K562 (cell line): ENCODE measurements around the gene MOSPD3. TPM values are rescaled to one million over a fixed set of nuclear protein-coding genes. Genes with fewer than 3 reads are reported as not detected.

Source experiments
- DMBX1 ChIP-seq: fragments of 250-450 bp; sonication (Bioruptor Pico); IDR thresholded peaks from 2 replicates; pipeline ENCODE4 v1.8.0; 2022; ENCODE audit warnings: inconsistent platforms, mild to moderate bottlenecking, moderate library complexity, borderline replicate concordance
- EGR1 ChIP-seq: fragments of 450-650 bp; conservative IDR thresholded peaks from 2 replicates; pipeline ENCODE4 v1.6.1; 2017; ENCODE audit warnings: mild to moderate bottlenecking
- EZH2 ChIP-seq: IDR thresholded peaks from 2 replicates; pipeline ENCODE4 v1.6.1; 2012; ENCODE audit warnings: low read depth, mild to moderate bottlenecking, inconsistent platforms, low read length, borderline replicate concordance
- HDAC8 ChIP-seq: fragments of 450-650 bp; IDR thresholded peaks from 2 replicates; pipeline ENCODE4 v1.6.1; 2016; ENCODE audit warnings: mild to moderate bottlenecking, missing genetic modification characterization, moderate library complexity, missing compliant biosample characterization
- HNRNPK ChIP-seq: fragments of 200-400 bp; formaldehyde crosslinking; IDR thresholded peaks from one replicate; pipeline ENCODE4 v1.6.1; 2018; ENCODE audit warnings: mild to moderate bottlenecking, low read depth, low read length; ENCODE audit not compliant: poor library complexity, severe bottlenecking
- NUFIP1 ChIP-seq: fragments of 450-650 bp; IDR thresholded peaks from 2 replicates; pipeline ENCODE4 v1.6.1; 2018; ENCODE audit not compliant: partially characterized antibody
- PRPF4 ChIP-seq: fragments of 200-400 bp; formaldehyde crosslinking; IDR thresholded peaks from one replicate; pipeline ENCODE4 v1.6.1; 2017; ENCODE audit warnings: low read length, low read depth, mild to moderate bottlenecking; ENCODE audit not compliant: insufficient read depth, poor library complexity, severe bottlenecking
- SMAD3 ChIP-seq: fragments of 450-650 bp; formaldehyde crosslinking; conservative IDR thresholded peaks from 2 replicates; pipeline ENCODE4 v1.4.0; 2020; ENCODE audit warnings: mild to moderate bottlenecking
- SRSF3 ChIP-seq: fragments of 200-400 bp; formaldehyde crosslinking; IDR thresholded peaks from 2 replicates; pipeline ENCODE4 v1.6.1; 2016; ENCODE audit warnings: mild to moderate bottlenecking, low read length, moderate library complexity; ENCODE audit not compliant: insufficient read depth
- TOE1 ChIP-seq, 2 experiments: fragments of 450-650 bp in 1 of 2; sonication (generic) in 1 of 2; formaldehyde crosslinking in 1 of 2; IDR thresholded peaks; 2 replicates each; pipeline versions ENCODE4 v1.7.1 to v1.8.0; 2016 to 2022; ENCODE audit warnings: borderline replicate concordance in 2 of 2, mild to moderate bottlenecking in 2 of 2, antibody characterized with exemption in 1 of 2, inconsistent platforms in 1 of 2, low read depth in 1 of 2, missing genetic modification reagents in 1 of 2, moderate library complexity in 1 of 2
- XRCC4 ChIP-seq: IDR thresholded peaks from one replicate; pipeline ENCODE4 v1.6.1; 2011; ENCODE audit not compliant: insufficient read depth, insufficient read length; ENCODE audit errors: extremely low read depth
- ZBTB8A ChIP-seq: fragments of 450-650 bp; IDR thresholded peaks from 2 replicates; pipeline ENCODE4 v1.6.1; 2018; ENCODE audit warnings: mild to moderate bottlenecking, moderate library complexity; ENCODE audit not compliant: partially characterized antibody
- ZEB2 ChIP-seq: fragments of 450-650 bp; IDR thresholded peaks from 2 replicates; pipeline ENCODE4 v1.6.1; 2016
- ZFP1 ChIP-seq: fragments of 450-650 bp; formaldehyde crosslinking; IDR thresholded peaks from 2 replicates; pipeline ENCODE4 v1.4.0; 2020; ENCODE audit warnings: mild to moderate bottlenecking, mixed read lengths
- ZNF165 ChIP-seq: fragments of 250-450 bp; sonication (Bioruptor Pico); IDR thresholded peaks from 2 replicates; pipeline ENCODE4 v1.4.0; 2020; ENCODE audit warnings: borderline replicate concordance
- ZNF764 ChIP-seq: fragments of 250-450 bp; sonication (Bioruptor Pico); IDR thresholded peaks from 2 replicates; pipeline ENCODE4 v1.4.0; 2020; ENCODE audit warnings: low read depth, mild to moderate bottlenecking, moderate library complexity
- ZNF780A ChIP-seq: fragments of 250-450 bp; sonication (Bioruptor Pico); IDR thresholded peaks from 2 replicates; pipeline ENCODE4 v1.5.0; 2021; ENCODE audit warnings: mild to moderate bottlenecking
- ZNF79 ChIP-seq: fragments of 250-450 bp; sonication (Bioruptor Pico); IDR thresholded peaks from 2 replicates; pipeline ENCODE4 v1.4.0; 2020; ENCODE audit warnings: low read depth, mild to moderate bottlenecking, moderate library complexity
- ZSCAN29 ChIP-seq: fragments of 450-650 bp; IDR thresholded peaks from 2 replicates; pipeline ENCODE4 v1.6.1; 2017
- polyA plus RNA-seq, 8 experiments: library from polyadenylated mRNA; depleted of rRNA in 4 of 8; stranded (reverse) in 5 of 8; unstranded in 3 of 8; fragments of >200 nt; fragmentation: Nextera tagmentation in 2 of 8; fragmentation: Illumina TruSeq in 1 of 8; extraction: Ambion mirVana in 2 of 8; extraction: Trizol in 1 of 8; gene quantifications; 2 replicates each; pipeline versions ENCODE4 v1.2.1 to v1.2.3, GENCODE V29; 2011 to 2014; ENCODE audit warnings: inconsistent platforms in 1 of 8, missing spikeins in 1 of 8
- total RNA-seq, 7 experiments: library from RNA; depleted of rRNA in 6 of 7; stranded (reverse); fragments of >200 nt in 6 of 7; fragmentation: Illumina TruSeq in 2 of 7; extraction: Trizol in 2 of 7; gene quantifications; 2 replicates each; pipeline versions ENCODE4 v1.2.1 to v1.2.3, GENCODE V29; 2011 to 2021; ENCODE audit warnings: low replicate concordance in 1 of 7
- TF ChIP-seq, protein P1 (sequence below): fragments of 200-800 bp; sonication (Bioruptor generic); IDR thresholded peaks from 2 replicates; pipeline ENCODE4 v1.6.1; 2017; ENCODE audit warnings: missing genetic modification characterization, missing compliant biosample characterization
- TF ChIP-seq, protein P2 (sequence below): fragments of 450-650 bp; IDR thresholded peaks from 2 replicates; pipeline ENCODE4 v1.6.1; 2016
- TF ChIP-seq, protein P3 (sequence below): fragments of 250-450 bp; sonication (Bioruptor Pico); IDR thresholded peaks from 2 replicates; pipeline ENCODE4 v1.5.0; 2022; ENCODE audit warnings: mild to moderate bottlenecking
- TF ChIP-seq, protein P4 (sequence below): sonication (generic); formaldehyde crosslinking; IDR thresholded peaks from 2 replicates; pipeline ENCODE4 v1.9.0; 2022; ENCODE audit warnings: mild to moderate bottlenecking, missing genetic modification reagents

MOSPD3 gene
- total and polyA plus RNA-seq, 9 of the 15 experiments (the other 6 are each of a cell fraction or from before 2014, with no cell fraction given), result 1.4 to 32.1 (median 7.3) TPM

DNA sequence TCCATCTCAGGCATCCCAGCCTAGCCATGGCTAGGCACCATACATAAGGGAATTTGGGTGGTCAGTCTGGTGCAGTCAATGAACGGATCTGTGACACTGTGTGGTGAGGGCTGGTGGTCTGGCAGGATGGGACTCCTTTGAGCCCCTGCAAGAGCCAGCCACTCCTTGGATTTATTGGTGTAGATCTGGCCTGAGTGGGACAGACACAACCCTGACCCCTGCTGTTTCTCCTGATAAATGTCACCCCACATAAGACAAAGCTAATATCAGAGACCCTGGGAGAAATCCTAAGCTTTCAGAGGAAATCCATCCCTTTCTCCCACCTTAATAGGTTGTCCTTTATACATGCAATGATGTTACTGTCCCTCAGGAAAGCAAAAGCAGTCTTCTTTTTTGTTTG lies 23.9 kb upstream of the MOSPD3 start (continued):
- TF ChIP-seq ZEB2 (no peak), HDAC8 (tag) (no peak), EZH2 (no peak), PRPF4 (no peak), XRCC4 (no peak), ZFP1 (CRISPR knock-in tag) (no peak), ZNF780A (CRISPR knock-in tag) (no peak), EGR1 (no peak), ZNF165 (CRISPR knock-in tag) (no peak), ZNF764 (peak; percentile 93), ZSCAN29 (no peak), DMBX1 (CRISPR knock-in tag) (no peak), ZBTB8A (no peak), HNRNPK (no peak), ZNF79 (CRISPR knock-in tag) (no peak), SMAD3 (CRISPR knock-in tag) (no peak), TOE1 (IDR thresholded peaks at IDR 0.05; ENCODE audit: borderline replicate concordance) (no peak), TOE1 (CRISPR knock-in tag; IDR thresholded peaks at IDR 0.05; ENCODE audit: borderline replicate concordance, low read depth) (no peak), SRSF3 (no peak), NUFIP1 (no peak)
- TF ChIP-seq, protein P1, sequence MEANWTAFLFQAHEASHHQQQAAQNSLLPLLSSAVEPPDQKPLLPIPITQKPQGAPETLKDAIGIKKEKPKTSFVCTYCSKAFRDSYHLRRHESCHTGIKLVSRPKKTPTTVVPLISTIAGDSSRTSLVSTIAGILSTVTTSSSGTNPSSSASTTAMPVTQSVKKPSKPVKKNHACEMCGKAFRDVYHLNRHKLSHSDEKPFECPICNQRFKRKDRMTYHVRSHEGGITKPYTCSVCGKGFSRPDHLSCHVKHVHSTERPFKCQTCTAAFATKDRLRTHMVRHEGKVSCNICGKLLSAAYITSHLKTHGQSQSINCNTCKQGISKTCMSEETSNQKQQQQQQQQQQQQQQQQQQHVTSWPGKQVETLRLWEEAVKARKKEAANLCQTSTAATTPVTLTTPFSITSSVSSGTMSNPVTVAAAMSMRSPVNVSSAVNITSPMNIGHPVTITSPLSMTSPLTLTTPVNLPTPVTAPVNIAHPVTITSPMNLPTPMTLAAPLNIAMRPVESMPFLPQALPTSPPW, result no peak
- TF ChIP-seq, protein P2, sequence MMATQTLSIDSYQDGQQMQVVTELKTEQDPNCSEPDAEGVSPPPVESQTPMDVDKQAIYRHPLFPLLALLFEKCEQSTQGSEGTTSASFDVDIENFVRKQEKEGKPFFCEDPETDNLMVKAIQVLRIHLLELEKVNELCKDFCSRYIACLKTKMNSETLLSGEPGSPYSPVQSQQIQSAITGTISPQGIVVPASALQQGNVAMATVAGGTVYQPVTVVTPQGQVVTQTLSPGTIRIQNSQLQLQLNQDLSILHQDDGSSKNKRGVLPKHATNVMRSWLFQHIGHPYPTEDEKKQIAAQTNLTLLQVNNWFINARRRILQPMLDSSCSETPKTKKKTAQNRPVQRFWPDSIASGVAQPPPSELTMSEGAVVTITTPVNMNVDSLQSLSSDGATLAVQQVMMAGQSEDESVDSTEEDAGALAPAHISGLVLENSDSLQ, result no peak
- TF ChIP-seq, protein P3, sequence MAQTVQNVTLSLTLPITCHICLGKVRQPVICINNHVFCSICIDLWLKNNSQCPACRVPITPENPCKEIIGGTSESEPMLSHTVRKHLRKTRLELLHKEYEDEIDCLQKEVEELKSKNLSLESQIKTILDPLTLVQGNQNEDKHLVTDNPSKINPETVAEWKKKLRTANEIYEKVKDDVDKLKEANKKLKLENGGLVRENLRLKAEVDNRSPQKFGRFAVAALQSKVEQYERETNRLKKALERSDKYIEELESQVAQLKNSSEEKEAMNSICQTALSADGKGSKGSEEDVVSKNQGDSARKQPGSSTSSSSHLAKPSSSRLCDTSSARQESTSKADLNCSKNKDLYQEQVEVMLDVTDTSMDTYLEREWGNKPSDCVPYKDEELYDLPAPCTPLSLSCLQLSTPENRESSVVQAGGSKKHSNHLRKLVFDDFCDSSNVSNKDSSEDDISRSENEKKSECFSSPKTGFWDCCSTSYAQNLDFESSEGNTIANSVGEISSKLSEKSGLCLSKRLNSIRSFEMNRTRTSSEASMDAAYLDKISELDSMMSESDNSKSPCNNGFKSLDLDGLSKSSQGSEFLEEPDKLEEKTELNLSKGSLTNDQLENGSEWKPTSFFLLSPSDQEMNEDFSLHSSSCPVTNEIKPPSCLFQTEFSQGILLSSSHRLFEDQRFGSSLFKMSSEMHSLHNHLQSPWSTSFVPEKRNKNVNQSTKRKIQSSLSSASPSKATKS (CRISPR knock-in tag), result no peak
- TF ChIP-seq, protein P4, sequence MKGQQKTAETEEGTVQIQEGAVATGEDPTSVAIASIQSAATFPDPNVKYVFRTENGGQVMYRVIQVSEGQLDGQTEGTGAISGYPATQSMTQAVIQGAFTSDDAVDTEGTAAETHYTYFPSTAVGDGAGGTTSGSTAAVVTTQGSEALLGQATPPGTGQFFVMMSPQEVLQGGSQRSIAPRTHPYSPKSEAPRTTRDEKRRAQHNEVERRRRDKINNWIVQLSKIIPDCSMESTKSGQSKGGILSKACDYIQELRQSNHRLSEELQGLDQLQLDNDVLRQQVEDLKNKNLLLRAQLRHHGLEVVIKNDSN (CRISPR knock-in tag), result no peak
